ENCODE measurements around the gene EXOSC5. TPM values are rescaled to one million over a fixed set of nuclear protein-coding genes. Genes with fewer than 3 reads are reported as not detected.
"Not testable (repeated sequence)": the region's sequence is repeated elsewhere in the genome, so short reads cannot be mapped to it uniquely, and the experiment has no call there.

The EXOSC5 gene
- total and polyA plus RNA-seq, 5 experiments from 2014 or later = 18.3 to 88.0 (median 69.0) TPM

DNA sequence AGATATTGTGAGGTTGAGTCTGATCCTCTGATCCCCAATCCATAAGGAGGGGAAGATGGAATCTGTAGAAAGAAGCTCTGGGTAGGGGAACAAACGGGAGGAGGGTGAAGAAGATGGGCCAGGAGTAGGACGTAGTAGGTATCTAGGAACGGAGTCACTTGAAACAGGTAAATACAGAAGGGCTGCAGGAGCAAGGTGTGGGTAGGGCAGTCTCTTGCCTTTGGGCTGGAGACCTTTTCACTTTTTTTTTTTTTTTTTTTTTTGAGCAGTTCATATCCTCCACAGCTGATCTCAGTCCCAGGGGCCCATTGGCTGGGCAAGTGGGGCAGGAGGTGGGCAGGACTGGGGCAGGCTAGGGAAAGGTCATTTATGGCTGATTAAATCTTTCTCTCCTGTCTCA is 1.9 kb upstream of the EXOSC5 start:
- no peak for DNase-seq
- POLR2A ChIA-PET = interaction anchor here (0.6 to 2.9 kb wide), 5 partner anchors 24 to 194 kb away, joined by 3 to 17 read pairs (median 4); partner anchors contain the start of genes B9D2 and ERICH4
- peaks cover 0 to 2% (median 0%) of the 10 kb centered on the region in 5 donors for H3K27me3 Mint-ChIP-seq
- H3K4me3 Mint-ChIP-seq = peak overlapping the region; percentile 98 to 99 (median 98)
- H3K9me3 Mint-ChIP-seq = no peaks in the 10 kb centered on the region
- peaks cover 32 to 57% (median 51%) of the 10 kb centered on the region in 4 donors for H3K4me1 Mint-ChIP-seq
- no peak for ATAC-seq
- peak overlapping the region in 9 of 10 donors; percentile 22 to 100 (median 100) for H3K27ac Mint-ChIP-seq
- peaks cover 0 to 22% (median 0%) of the 10 kb centered on the region in 3 donors for H3K36me3 Mint-ChIP-seq

- peak overlapping the region; percentile 98 to 99 (median 98) for H3K4me3 Mint-ChIP-seq
- no peak for ATAC-seq
- H3K36me3 Mint-ChIP-seq = peaks cover 0 to 25% (median 0%) of the 10 kb centered on the region in 3 donors
- POLR2A ChIA-PET = interaction anchor here (0.5 to 2.9 kb wide), 5 partner anchors 34 to 785 kb away, joined by 3 to 17 read pairs (median 3); partner anchors contain the start of gene B9D2
- H3K27me3 Mint-ChIP-seq = peaks cover 0 to 2% (median 0%) of the 10 kb centered on the region in 5 donors
- peaks cover 31 to 58% (median 52%) of the 10 kb centered on the region in 4 donors for H3K4me1 Mint-ChIP-seq
- H3K9me3 Mint-ChIP-seq = no peaks in the 10 kb centered on the region
- DNase-seq = no peak
- peak overlapping the region in 9 of 10 donors; percentile 22 to 100 (median 100) for H3K27ac Mint-ChIP-seq
Observed at GRCh38 chr19:41398598-41398997, 1.4 kb upstream of the EXOSC5 start.

DNA sequence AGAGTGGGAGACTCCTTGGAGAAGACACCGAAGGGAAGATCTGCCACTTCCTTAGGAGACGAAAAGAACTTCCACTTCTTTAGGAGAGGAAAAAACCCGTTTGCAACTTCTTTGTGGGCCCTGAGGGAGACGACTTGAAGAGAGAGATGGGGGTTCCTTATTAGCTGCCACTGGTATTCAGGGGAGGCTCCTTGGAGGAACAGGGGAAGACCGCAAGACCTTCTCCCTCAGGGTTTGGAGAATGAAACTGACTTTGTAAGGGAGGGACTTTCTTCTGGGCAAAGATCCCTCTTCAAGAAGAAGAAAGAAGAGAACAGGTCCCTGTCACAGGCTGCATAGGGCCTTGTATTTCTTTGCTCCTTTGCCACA is 875 bp upstream of the EXOSC5 start:
- Mint-ChIP-seq H3K27me3 (peaks cover 0 to 2% (median 0%) of the 10 kb centered on the region in 5 donors), H3K4me1 (peaks cover 28 to 56% (median 51%) of the 10 kb centered on the region in 4 donors), H3K9me3 (no peaks in the 10 kb centered on the region), H3K27ac (peak overlapping the region; percentile 99 to 100 (median 100)), H3K4me3 (peak overlapping the region; percentile 98 to 99 (median 98)), H3K36me3 (peaks cover 0 to 20% (median 0%) of the 10 kb centered on the region in 3 donors)
- DNase-seq (no peak), ATAC-seq (no peak)
- POLR2A ChIA-PET = interaction anchor here (0.5 to 2.9 kb wide), 4 partner anchors 34 to 969 kb away, joined by 3 to 17 read pairs (median 6); partner anchors contain the start of gene B9D2

GRCh38 chr19:41395355-41395754 is 1.8 kb downstream of the EXOSC5 start:
- ATAC-seq = no peak
- POLR2A ChIA-PET = interaction anchor here (0.6 to 1.0 kb wide), 2 partner anchors 88 to 132 kb away, joined by 3 read pairs; no protein-coding TSS in a partner anchor
- peak overlapping the region in 9 of 10 donors; percentile 5 to 84 (median 63) for H3K27ac Mint-ChIP-seq
- H3K9me3 Mint-ChIP-seq = no peaks in the 10 kb centered on the region
- peaks cover 23 to 47% (median 44%) of the 10 kb centered on the region in 4 donors for H3K4me1 Mint-ChIP-seq
- H3K27me3 Mint-ChIP-seq = peaks cover 0 to 2% (median 0%) of the 10 kb centered on the region in 5 donors
- peak overlapping the region; percentile 68 to 99 (median 98) for H3K4me3 Mint-ChIP-seq
- H3K36me3 Mint-ChIP-seq = peaks cover 0 to 33% (median 7%) of the 10 kb centered on the region in 3 donors
- DNase-seq = no peak

DNA sequence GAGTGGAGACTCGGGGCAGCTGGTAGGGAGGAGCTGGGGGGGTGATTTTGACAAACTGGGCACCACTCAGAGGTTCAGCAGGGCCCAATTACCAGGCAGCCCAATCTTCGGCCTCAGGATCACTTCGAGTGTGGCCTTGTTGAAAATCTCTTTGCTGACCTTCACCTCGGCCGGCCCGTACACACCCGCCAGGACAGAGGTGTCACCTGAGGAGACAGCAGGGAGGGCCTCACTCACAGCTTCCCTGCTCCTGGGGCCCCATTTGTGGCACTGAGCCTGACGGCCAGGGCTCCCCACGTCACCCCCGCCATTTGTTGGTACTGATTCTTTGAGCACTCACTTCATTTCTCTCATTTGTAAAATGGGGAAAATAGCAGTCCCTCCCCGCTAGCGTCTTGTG is 4.4 kb downstream of the EXOSC5 start:
- POLR2A ChIA-PET = no interaction called here
- peaks cover 12 to 31% (median 27%) of the 10 kb centered on the region in 4 donors for H3K4me1 Mint-ChIP-seq
- ATAC-seq = no peak
- no peaks in the 10 kb centered on the region for H3K9me3 Mint-ChIP-seq
- no peak for DNase-seq
- H3K4me3 Mint-ChIP-seq = no peak overlapping the region
- H3K27me3 Mint-ChIP-seq = peaks cover 0 to 2% (median 0%) of the 10 kb centered on the region in 5 donors
- H3K27ac Mint-ChIP-seq = no peak overlapping the region
- peaks cover 0 to 58% (median 7%) of the 10 kb centered on the region in 3 donors for H3K36me3 Mint-ChIP-seq

DNA sequence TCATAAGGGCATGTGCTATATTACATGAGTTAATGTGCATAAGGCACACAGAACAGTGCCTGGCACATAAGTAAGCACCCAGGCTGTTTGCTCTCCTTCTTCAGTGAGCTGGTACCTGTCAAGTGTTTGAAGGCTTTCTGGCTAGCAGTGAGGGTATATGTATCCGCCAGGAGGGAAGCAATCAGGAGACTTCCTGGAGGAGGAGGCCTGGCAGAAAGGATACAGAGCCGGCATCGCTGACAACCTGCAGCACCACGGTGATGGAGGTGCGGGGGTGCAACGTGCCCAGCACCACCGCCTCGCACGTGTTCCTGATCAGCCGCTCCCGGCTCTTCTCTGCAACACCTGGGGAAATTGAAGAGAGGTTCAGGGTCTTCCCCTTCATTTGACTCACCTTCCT is 5.5 kb downstream of the EXOSC5 start:
- peaks cover 10 to 25% (median 18%) of the 10 kb centered on the region in 4 donors for H3K4me1 Mint-ChIP-seq
- DNase-seq (no peak), ATAC-seq (no peak)
- POLR2A ChIA-PET = no interaction called here
- H3K9me3 Mint-ChIP-seq = no peaks in the 10 kb centered on the region
- H3K27me3 Mint-ChIP-seq = no peaks in the 10 kb centered on the region
- no peak overlapping the region for H3K4me3 Mint-ChIP-seq
- H3K27ac Mint-ChIP-seq = no peak overlapping the region
- peaks cover 0 to 64% (median 7%) of the 10 kb centered on the region in 3 donors for H3K36me3 Mint-ChIP-seq

DNA sequence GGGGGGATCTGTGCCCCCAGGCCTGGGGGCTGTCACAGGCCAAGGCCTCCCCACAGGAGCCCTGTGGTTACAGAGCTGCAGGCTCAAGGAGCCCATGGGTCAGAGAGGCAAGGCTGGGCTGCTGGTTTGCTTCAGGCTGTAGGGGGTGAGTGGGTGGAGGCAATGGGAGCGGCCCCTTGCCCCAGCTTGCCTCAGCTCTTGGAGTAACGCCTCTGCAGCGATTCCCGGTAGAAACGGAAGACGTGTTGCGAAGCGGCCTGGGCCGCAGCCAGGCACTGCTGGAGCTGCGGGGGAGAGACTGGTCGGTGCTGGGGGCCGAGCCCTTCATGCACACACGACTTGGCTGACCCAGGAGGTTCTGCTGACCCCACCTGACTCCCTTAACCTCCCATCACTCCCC is 10.7 kb downstream of the EXOSC5 start:
- H3K9me3 Mint-ChIP-seq = no peaks in the 10 kb centered on the region
- peaks cover 4 to 60% (median 7%) of the 10 kb centered on the region in 3 donors for H3K36me3 Mint-ChIP-seq
- H3K4me3 Mint-ChIP-seq = no peak overlapping the region
- H3K4me1 Mint-ChIP-seq = peaks cover 0 to 4% (median under 1%) of the 10 kb centered on the region in 4 donors
- ATAC-seq (no peak), DNase-seq (no peak)
- H3K27me3 Mint-ChIP-seq = no peaks in the 10 kb centered on the region
- POLR2A ChIA-PET = interaction anchor here (1.1 kb wide), 1 partner anchor 10 kb away, joined by 3 read pairs; no protein-coding TSS in a partner anchor
- peak overlapping the region in 2 of 10 donors; percentile 44 to 47 for H3K27ac Mint-ChIP-seq

- DNase-seq (no peak), ATAC-seq (no peak)
- H3K4me3 Mint-ChIP-seq = no peak overlapping the region
- POLR2A ChIA-PET = no interaction called here
- H3K27ac Mint-ChIP-seq = no peak overlapping the region
- H3K4me1 Mint-ChIP-seq = peaks cover 0 to 4% (median under 1%) of the 10 kb centered on the region in 4 donors
- no peaks in the 10 kb centered on the region for H3K27me3 Mint-ChIP-seq
- peaks cover 0 to 41% (median 4%) of the 10 kb centered on the region in 3 donors for H3K36me3 Mint-ChIP-seq
- no peaks in the 10 kb centered on the region for H3K9me3 Mint-ChIP-seq
Observed at GRCh38 chr19:41384351-41384750, 12.8 kb downstream of the EXOSC5 start.

- peaks cover 0 to 20% (median 4%) of the 10 kb centered on the region in 3 donors for H3K36me3 Mint-ChIP-seq
- peaks cover 11 to 20% (median 19%) of the 10 kb centered on the region in 4 donors for H3K4me1 Mint-ChIP-seq
- POLR2A ChIA-PET, H3K27ac Mint-ChIP-seq, H3K4me3 Mint-ChIP-seq, H3K27me3 Mint-ChIP-seq, H3K9me3 Mint-ChIP-seq, ATAC-seq, DNase-seq: not testable (repeated sequence)
Observed at GRCh38 chr19:41381536-41381935, 15.6 kb downstream of the EXOSC5 start.

DNA sequence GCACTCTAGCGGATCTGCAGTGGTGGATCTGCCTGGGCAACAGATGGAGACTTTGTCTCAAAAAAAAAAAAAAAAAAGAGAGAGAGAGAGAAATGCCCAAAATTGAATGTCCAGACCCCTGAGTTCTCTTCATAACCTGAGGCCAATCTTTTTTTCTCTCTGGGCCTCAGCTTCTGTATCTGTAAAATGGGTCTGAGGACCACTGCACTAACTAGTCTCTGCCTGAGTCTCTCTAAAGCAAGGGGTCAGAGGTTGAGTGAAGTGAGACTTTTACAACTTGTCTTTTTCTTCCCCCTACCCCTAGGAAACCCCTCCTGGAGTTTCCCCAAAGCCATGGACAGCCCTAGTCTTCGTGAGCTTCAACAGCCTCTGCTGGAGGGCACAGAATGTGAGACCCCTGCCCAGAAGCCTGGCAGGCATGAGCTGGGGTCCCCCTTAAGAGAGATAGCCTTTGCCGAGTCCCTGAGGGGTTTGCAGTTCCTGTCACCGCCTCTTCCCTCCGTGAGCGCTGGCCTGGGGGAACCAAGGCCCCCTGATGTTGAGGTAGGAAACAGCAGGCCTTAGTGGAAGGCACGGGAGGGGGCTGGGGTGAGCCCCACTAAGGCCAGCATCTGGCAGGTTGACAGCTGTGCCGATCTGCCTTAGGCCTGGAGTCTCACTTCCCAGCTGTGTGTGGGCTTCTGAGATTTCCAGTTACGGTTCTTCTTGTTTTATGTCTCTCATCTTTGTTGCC is 19.0 kb downstream of the EXOSC5 start:
- H3K36me3 Mint-ChIP-seq = peaks cover 0 to 5% (median 0%) of the 10 kb centered on the region in 3 donors
- H3K9me3 Mint-ChIP-seq = no peaks in the 10 kb centered on the region
- H3K27ac Mint-ChIP-seq = peak overlapping the region in 9 of 10 donors; percentile 9 to 86 (median 78)
- DNase-seq (peak in 8 of 10 donors; percentile 32 to 71 (median 53)), ATAC-seq (peak; percentile 85 to 93)
- POLR2A ChIA-PET = interaction anchor here (0.7 to 3.6 kb wide), 7 partner anchors 10 to 568 kb away, joined by 3 to 11 read pairs (median 4); no protein-coding TSS in a partner anchor
- H3K27me3 Mint-ChIP-seq = no peaks in the 10 kb centered on the region
- H3K4me1 Mint-ChIP-seq = peaks cover 16 to 28% (median 25%) of the 10 kb centered on the region in 4 donors
- H3K4me3 Mint-ChIP-seq = peak overlapping the region in 9 of 10 donors; percentile 3 to 90 (median 15)

DNA sequence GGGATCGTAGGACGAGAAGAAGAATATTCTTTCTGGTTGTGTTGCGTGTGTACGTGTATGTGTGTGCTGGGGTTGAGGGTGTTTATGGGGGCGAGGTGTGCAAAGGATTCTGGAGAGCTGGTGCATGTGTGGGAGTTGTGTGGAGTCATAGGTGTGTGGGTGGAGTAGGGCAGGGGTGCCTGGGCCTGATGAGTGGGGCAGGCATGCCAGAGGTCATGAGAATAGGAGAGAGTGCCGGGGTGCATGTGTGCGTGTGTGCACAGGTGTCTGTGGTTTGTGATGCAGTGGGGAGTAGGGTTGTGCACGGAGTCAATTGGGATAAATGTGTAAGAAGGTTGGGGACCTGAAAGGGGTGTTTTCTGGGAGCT is 20.2 kb downstream of the EXOSC5 start:
- peak; percentile 32 to 44 for ATAC-seq
- POLR2A ChIA-PET = interaction anchor here (1.0 to 3.6 kb wide), 5 partner anchors 12 to 68 kb away, joined by 3 to 11 read pairs (median 4); partner anchors contain the start of genes B9D2 and CCDC97

GRCh38 chr19:41376241-41376997 is 20.7 kb downstream of the EXOSC5 start, which contains the start of gene TMEM91:
Gene TMEM91, plus strand, starts transcription at chr19:41376533. Its CDS starts 1,777 bp downstream, at chr19:41378310.
- Mint-ChIP-seq H3K4me3 (peak within 1 kb of the TSS; percentile 59 to 94 (median 87)), H3K27ac (peak within 1 kb of the TSS; percentile 72 to 91 (median 88)), H3K4me1 (peaks cover 17 to 29% (median 28%) of the 10 kb centered on the region in 4 donors), H3K36me3 (no peaks in the 10 kb centered on the region), H3K9me3 (no peaks in the 10 kb centered on the region), H3K27me3 (no peaks in the 10 kb centered on the region)
- peak; percentile 18 to 55 for ATAC-seq
- DNase-seq = peak in 2 of 10 donors; percentile 24
- POLR2A ChIA-PET = interaction anchor here (0.6 to 3.6 kb wide), 5 partner anchors 13 to 67 kb away, joined by 3 to 11 read pairs (median 4); partner anchors contain the start of genes B9D2 and CCDC97

More for the DNA sequence above, 20.2 kb downstream of the EXOSC5 start:
- no peaks in the 10 kb centered on the region for H3K36me3 Mint-ChIP-seq
- peaks cover 16 to 28% (median 26%) of the 10 kb centered on the region in 4 donors for H3K4me1 Mint-ChIP-seq
- H3K27me3 Mint-ChIP-seq = no peaks in the 10 kb centered on the region
- H3K9me3 Mint-ChIP-seq = no peaks in the 10 kb centered on the region
- H3K4me3 Mint-ChIP-seq = peak overlapping the region; percentile 59 to 94 (median 87)
- H3K27ac Mint-ChIP-seq = peak overlapping the region; percentile 70 to 91 (median 88)
- no peak for DNase-seq
